Measurements from ENCODE around the gene LAMC3. TPM values are rescaled to one million over a fixed set of nuclear protein-coding genes. Genes with fewer than 3 reads are reported as not detected.
"Not testable (repeated sequence)": the region's sequence is repeated elsewhere in the genome, so short reads cannot be mapped to it uniquely, and the experiment has no call there.

Gene LAMC3
- total RNA-seq, 4 donors from 2014 or later, result 0.06 to 0.50 (median 0.34) TPM; not detected in 1

DNA sequence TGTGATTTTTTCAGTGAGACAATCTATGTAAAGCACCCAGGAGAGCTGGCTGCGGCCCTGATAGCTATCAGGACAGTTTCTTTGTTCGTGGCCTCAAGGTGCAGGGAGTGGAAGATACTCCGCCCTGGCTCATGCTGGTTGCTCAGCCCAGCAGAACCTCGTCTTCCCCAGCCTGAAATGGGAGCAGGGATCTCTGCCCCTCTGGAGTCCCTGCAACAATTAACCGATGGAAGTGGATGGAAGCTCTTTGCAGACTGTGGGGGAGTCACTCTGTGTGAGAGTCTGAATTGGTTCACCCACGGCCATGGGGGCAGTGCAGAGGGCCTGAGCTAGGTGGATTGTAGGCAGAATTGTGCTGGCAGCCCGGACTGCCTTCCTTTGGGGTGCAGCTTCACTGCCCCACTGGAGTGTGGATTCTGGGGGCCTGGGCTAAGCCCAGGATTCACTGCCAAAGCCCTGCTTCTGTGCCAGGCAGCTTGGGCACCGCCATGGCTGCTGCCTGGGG, 90.2 kb downstream of the LAMC3 start:
- Histone ChIP-seq H3K4me3 (no peak overlapping the region), H3K27me3 (peaks cover 0 to 53% (median 28%) of the 10 kb centered on the region in 4 donors), H3K27ac (replicated peaks in 1 of 4) (peak overlapping the region in 1 of 4 donors; percentile 17), H3K9me3 (no peaks in the 10 kb centered on the region), H3K36me3 (peaks cover 0 to 7% (median 0%) of the 10 kb centered on the region in 4 donors), H3K4me1 (peaks cover 21 to 52% (median 40%) of the 10 kb centered on the region in 4 donors)
- TF ChIP-seq, protein P1, sequence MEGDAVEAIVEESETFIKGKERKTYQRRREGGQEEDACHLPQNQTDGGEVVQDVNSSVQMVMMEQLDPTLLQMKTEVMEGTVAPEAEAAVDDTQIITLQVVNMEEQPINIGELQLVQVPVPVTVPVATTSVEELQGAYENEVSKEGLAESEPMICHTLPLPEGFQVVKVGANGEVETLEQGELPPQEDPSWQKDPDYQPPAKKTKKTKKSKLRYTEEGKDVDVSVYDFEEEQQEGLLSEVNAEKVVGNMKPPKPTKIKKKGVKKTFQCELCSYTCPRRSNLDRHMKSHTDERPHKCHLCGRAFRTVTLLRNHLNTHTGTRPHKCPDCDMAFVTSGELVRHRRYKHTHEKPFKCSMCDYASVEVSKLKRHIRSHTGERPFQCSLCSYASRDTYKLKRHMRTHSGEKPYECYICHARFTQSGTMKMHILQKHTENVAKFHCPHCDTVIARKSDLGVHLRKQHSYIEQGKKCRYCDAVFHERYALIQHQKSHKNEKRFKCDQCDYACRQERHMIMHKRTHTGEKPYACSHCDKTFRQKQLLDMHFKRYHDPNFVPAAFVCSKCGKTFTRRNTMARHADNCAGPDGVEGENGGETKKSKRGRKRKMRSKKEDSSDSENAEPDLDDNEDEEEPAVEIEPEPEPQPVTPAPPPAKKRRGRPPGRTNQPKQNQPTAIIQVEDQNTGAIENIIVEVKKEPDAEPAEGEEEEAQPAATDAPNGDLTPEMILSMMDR (IDR thresholded peaks at IDR 0.05), result no peak
- TF ChIP-seq POLR2AphosphoS5 (IDR thresholded peaks at IDR 0.05) (no peak), EP300 (IDR thresholded peaks at IDR 0.05) (no peak)
- DNase-seq (ENCODE audit: extremely low spot score), result no peak
- WGBS, result 82% methylated on average over 6 of the region's 8 CpGs
- intact Hi-C loops (cut with DNase I), result no loop called here

- peaks cover 0 to 46% (median 25%) of the 10 kb centered on the region in 4 donors for H3K27me3 ChIP-seq
- WGBS, result 91% methylated on average over 8 of the region's 8 CpGs
- H3K4me1 ChIP-seq, result peaks cover 21 to 50% (median 40%) of the 10 kb centered on the region in 4 donors
- H3K36me3 ChIP-seq; H3K4me3 ChIP-seq; intact Hi-C loops (cut with DNase I); DNase-seq (ENCODE audit: extremely low spot score); H3K9me3 ChIP-seq; H3K27ac ChIP-seq (replicated peaks in 1 of 4): not testable (repeated sequence)
Observed at GRCh38 chr9:131099845-131100244, 90.9 kb downstream of the LAMC3 start.

- DNase-seq (ENCODE audit: extremely low spot score), result no peak
- WGBS, result 88% methylated on average over 7 of the region's 9 CpGs
- no peak overlapping the region for H3K27ac ChIP-seq (replicated peaks in 1 of 4)
- TF ChIP-seq POLR2A (IDR thresholded peaks at IDR 0.05; ENCODE audit: low read depth), result no peak
- TF ChIP-seq EP300 (IDR thresholded peaks at IDR 0.05), result no peak
- TF ChIP-seq, protein P1 (IDR thresholded peaks at IDR 0.05), result no peak
- TF ChIP-seq POLR2AphosphoS5 (IDR thresholded peaks at IDR 0.05), result no peak
- peaks cover 0 to 40% (median 19%) of the 10 kb centered on the region in 4 donors for H3K27me3 ChIP-seq
- intact Hi-C loops (cut with DNase I), result no loop called here
- no peaks in the 10 kb centered on the region for H3K9me3 ChIP-seq
- no peak overlapping the region for H3K4me3 ChIP-seq
- peaks cover 0 to 11% (median 0%) of the 10 kb centered on the region in 4 donors for H3K36me3 ChIP-seq
- peaks cover 21 to 44% (median 39%) of the 10 kb centered on the region in 4 donors for H3K4me1 ChIP-seq
Observed at GRCh38 chr9:131100445-131100844, 91.5 kb downstream of the LAMC3 start.

DNA sequence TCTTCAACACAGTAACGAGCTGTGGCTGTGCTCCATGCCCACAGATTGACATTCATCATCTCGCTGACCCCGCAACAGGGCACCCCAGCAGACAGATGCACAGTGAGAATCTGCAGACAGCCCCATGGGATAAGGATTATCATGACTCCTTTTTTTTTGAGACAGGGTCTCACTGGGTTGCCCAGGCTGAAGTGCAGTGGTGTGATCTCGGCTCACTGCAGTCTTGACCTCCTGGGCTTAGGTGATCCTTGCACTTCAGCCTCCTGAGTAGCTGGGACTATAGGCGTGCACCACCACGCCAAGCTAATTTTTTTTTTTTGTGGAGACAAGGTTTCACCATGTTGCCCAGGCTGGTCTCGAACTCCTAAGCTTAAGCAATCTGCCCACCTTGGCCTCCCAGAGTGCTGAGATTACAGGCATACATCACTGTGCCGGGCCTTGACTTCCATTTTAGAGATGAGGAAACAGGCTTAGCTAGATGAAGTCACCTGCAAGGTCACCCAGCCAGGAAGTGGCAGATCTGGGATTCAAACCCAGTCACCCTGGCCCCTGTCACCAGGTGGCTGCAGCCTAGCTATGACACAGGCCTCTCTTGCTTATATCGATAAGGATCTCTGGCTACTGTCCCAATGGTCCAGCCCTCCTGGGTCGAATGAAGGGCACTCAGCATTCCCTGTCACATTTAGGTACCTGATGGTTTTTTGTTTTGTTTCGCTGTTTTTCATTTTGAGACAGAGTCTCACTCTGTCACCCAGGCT, 92.4 kb downstream of the LAMC3 start:
- H3K4me1 ChIP-seq, result peaks cover 16 to 34% (median 30%) of the 10 kb centered on the region in 4 donors
- no peaks in the 10 kb centered on the region for H3K9me3 ChIP-seq
- WGBS, result 92% methylated on average over 11 of the region's 11 CpGs
- intact Hi-C loops (cut with DNase I), result no loop called here
- H3K27ac ChIP-seq (replicated peaks in 1 of 4), result no peak overlapping the region
- peaks cover 0 to 21% (median 1%) of the 10 kb centered on the region in 4 donors for H3K36me3 ChIP-seq
- no peak for DNase-seq (ENCODE audit: extremely low spot score)
- TF ChIP-seq POLR2AphosphoS5 (IDR thresholded peaks at IDR 0.05) (no peak), POLR2A (IDR thresholded peaks at IDR 0.05; ENCODE audit: low read depth) (no peak), EP300 (IDR thresholded peaks at IDR 0.05) (no peak)
- TF ChIP-seq, protein P1 (IDR thresholded peaks at IDR 0.05), result no peak
- H3K27me3 ChIP-seq, result peaks cover 0 to 31% (median 13%) of the 10 kb centered on the region in 4 donors
- no peak overlapping the region for H3K4me3 ChIP-seq

DNA sequence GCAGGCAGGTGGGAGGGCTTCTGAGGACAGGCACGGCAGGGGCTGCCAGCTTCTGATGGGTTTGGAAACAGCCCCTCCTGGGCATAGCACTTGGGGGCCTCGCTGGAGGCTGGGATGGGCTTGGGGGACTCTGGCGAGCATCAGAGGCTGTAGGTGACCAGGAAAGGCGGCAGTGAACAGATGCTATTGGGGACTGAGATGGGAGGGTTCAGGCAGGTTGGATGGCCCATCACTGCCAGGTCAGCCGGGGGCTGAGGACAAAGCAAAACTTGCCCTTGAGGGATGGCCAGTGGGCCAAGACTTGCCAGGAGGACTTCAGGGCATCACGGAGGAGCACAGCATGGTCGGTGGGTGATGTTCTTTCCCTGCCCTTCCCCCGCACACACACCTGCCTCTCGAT, 94.0 kb downstream of the LAMC3 start:
- TF ChIP-seq, protein P1 (IDR thresholded peaks at IDR 0.05), result no peak
- 86% methylated on average over 8 of the region's 9 CpGs for WGBS
- peaks cover 13 to 27% (median 19%) of the 10 kb centered on the region in 4 donors for H3K4me1 ChIP-seq
- no peak for DNase-seq (ENCODE audit: extremely low spot score)
- H3K4me3 ChIP-seq, result no peak overlapping the region
- H3K9me3 ChIP-seq, result no peaks in the 10 kb centered on the region
- H3K27me3 ChIP-seq, result peaks cover 0 to 14% (median 5%) of the 10 kb centered on the region in 4 donors
- intact Hi-C loops (cut with DNase I), result no loop called here
- peaks cover 0 to 29% (median 1%) of the 10 kb centered on the region in 4 donors for H3K36me3 ChIP-seq
- peak overlapping the region in 2 of 4 donors; percentile 10 to 34 for H3K27ac ChIP-seq (replicated peaks in 1 of 4)
